SKM-1 treated with dmso at 0.1 percent for 144 hours (cell line): ENCODE data around the gene DDX6.
A peak's percentile ranks its signal among the peaks of the same experiment; 100 is the strongest.
"Not testable (repeated sequence)": the region's sequence is repeated elsewhere in the genome, so short reads cannot be mapped to it uniquely, and the experiment has no call there.

Experiments
- DNase-seq: peaks from one replicate; lab custom pipeline; 2025; ENCODE audit not compliant: unreplicated experiment; lab: John Stamatoyannopoulos, UW

The DDX6 gene

GRCh38 chr11:118791111-118791960 lies at the start of gene DDX6:
DDX6 (minus strand) TSS chr11:118791164; CDS start chr11:118786251, 4,913 bp downstream.
- peak; percentile 82 for DNase-seq

DNA sequence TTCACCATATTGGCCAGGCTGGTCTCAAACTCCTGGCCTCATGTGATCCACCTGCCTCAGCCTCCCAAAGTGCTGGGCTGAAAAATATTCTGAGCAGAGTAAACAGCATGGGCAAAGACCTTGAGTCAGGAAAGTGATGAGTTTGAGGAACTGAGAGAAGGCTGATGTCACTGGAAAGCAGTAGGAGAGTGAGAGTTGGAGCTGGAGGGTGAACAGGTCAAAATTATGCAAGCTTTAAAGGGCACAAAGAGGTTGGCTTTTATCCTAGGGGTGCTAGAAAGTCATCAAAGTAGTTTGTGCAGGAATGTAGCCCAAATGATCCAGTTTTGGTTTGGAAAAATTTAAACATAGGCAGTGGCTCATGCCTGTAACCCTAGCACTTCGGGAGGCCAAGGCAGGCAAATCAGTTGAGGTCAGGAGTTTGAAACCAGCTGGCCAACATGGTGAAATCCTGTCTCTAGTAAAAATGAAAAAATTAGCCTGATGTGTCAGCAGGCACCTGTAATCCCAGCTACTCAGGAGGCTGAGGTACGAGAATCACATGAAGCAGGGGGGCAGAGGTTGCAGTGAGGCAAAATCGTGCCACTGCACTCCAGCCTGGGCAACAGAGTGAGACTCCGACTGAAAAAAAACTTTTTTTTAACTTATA lies 48.1 kb upstream of the DDX6 start:
- peak; percentile 92 for DNase-seq

DNA sequence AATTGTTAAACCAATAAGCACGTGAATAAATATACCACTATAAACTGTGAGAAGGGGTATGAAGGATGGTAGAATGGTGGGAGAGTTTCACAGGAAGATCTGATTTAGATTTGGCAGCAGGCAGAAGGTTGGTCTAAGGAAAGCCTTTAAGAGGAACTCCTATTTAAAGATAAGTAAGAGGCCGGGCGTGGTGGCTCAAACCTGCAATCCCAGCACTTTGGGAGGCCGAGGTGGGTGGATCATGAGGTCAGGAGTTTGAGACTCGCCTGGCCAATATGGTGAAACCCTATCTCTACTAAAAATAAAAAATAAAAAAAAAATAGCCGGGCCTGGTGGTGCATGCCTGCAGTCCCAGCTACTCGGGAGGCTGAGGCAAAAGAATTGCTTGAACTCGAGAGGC lies 46.9 kb upstream of the DDX6 start:
- no peak for DNase-seq

- DNase-seq: peak; percentile 29
These were observed 43.6 kb upstream of the DDX6 start for GRCh38 chr11:118834427-118835028.

DNA sequence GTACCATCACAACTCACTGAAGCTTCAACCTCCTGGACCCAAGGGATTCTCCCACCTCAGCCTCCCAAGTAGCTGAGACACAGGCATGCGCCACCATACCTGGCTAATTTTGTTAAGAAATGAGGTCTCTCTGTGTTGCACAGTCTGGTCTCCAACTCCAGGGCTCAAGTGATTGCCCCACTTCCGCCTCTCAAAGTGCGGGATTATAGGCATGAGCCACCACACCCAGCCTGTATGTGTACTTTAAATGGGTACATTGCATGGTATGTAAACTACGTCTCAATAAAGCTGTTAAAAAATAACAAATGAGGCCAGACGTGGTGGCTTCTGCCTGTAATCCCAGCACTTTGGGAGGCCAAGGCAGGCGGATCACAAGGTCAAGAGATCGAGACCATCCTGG lies 36.2 kb upstream of the DDX6 start:
- DNase-seq: no peak

GRCh38 chr11:118822936-118823510 lies 32.1 kb upstream of the DDX6 start:
- DNase-seq: not testable (repeated sequence)

- no peak for DNase-seq
These were observed 29.7 kb upstream of the DDX6 start for GRCh38 chr11:118820412-118821357.

GRCh38 chr11:118820025-118820379 lies 29.0 kb upstream of the DDX6 start:
- not testable (repeated sequence) for DNase-seq

GRCh38 chr11:118819334-118820024 lies 28.5 kb upstream of the DDX6 start:
- DNase-seq: no peak

GRCh38 chr11:118818130-118818529 lies 27.2 kb upstream of the DDX6 start:
- DNase-seq: no peak

GRCh38 chr11:118813551-118813950 lies 22.6 kb upstream of the DDX6 start:
- no peak for DNase-seq

DNA sequence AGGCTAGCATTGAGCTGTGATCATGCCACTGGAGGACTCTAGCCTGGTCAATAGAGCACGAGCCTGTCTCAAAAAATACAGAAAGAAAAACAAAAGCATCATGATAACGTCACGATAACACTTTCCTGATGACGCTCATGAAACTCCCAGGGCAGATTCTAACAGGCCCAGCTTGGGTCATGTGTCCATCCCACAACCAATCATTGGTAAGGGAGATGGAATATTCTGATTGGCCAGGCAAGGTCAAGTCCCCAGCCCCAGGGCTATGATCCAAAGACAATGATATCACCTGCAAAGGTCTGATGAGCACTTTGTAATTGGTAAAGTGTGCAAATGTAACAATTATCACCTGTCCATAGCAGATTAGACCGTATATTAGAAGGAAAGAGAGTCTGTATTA lies 21.5 kb upstream of the DDX6 start:
- DNase-seq: no peak

DNA sequence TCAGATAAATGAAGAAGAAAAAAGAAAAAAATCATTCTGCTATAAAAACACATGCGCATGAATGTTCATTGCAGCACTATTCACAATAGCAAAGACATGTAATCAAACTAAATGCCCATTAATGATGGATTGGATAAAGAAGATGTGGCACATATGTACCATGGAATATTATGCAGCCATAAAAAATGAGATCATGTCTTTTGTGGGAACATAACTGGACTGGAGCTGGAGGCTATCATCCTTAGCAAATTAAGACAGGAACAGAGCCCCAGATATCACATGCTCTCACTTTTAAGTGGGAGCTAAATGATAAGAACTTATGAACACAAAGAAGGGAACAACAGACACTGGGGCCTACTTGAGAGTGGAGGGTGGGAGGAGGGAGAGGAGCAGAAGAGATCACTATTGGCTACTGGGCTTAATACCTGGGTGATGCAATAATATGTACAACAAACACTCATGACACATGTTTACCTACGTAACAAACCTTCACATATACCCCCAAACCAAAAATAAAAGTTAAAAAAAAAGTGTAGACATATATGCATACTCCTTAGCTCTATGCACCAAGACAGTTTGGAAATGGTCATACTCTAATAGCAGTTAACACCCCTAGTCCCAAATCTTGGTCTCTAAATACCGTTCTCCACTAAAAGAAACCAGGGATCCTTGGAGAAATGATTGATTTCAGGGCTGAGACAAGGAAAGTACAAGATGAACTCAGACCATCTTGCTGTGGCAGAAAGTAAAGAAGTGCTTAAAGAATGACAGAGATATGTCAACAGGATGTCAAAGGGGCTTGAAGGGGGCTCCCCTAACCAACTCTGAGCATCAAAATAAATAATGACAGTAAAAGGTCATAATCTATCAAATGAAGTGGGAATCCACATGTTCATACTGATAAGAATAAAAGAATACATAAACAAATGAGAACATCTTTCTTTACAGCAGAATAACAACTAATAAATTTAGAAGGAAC lies 17.1 kb upstream of the DDX6 start:
- no peak for DNase-seq

GRCh38 chr11:118806400-118806799 lies 15.4 kb upstream of the DDX6 start:
- DNase-seq: no peak

DNA sequence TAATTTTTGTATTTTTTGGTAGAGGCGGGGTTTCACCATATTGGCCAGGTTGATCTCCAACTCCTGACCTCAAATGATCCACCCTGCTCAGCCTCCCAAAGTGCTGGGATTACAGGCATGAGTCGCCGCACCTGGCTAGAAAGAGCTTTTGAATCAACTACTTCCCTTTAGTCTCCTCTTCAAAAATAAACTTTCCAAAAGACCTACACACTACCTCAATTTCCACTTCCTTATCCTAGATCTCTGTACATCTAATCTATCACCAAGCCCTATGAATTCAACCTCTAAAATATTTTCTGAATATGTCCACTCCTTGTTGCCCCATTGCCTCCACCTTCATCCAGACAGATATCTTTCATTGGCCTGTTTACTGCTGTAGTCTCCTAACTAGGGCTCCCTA lies 13.1 kb upstream of the DDX6 start:
- no peak for DNase-seq

DNA sequence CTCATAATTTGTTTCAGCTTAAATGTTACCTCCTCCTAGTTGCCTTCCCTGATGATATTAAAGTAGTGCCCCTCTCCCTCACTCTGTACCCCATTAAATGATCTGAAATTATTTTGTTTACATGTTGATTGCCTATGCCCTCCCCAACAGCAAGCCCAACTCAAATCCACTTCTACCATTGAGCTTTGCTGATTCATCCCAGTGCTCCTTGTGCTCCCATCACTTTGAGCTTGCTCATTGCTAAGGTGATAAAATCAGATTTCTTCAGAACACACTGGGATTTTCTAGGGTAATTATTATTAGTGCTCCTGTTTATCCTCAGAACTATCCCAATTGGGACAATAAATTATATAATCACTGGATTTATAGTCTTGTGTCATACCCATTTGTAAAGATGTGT lies 8.4 kb upstream of the DDX6 start:
- DNase-seq: no peak

DNA sequence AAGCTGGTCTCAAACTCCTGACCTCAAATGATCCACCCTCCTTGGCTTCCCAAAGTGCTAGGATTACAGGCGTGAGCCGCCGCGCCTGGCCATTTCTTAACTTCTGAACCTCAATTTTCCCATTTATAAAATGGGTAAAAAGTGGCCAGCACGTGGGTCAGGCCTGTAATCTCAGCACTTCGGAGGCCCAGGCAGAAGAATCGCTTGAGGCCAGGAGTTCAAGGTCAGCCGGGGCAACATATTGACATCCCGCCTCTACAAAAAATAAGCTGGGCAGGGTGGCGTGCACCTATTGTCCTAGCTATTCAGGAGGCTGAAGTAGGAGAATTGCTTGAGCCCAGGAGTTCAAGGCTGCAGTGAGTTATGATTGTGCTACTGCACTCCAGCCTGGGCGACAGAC lies 6.5 kb upstream of the DDX6 start:
- DNase-seq: no peak

DNA sequence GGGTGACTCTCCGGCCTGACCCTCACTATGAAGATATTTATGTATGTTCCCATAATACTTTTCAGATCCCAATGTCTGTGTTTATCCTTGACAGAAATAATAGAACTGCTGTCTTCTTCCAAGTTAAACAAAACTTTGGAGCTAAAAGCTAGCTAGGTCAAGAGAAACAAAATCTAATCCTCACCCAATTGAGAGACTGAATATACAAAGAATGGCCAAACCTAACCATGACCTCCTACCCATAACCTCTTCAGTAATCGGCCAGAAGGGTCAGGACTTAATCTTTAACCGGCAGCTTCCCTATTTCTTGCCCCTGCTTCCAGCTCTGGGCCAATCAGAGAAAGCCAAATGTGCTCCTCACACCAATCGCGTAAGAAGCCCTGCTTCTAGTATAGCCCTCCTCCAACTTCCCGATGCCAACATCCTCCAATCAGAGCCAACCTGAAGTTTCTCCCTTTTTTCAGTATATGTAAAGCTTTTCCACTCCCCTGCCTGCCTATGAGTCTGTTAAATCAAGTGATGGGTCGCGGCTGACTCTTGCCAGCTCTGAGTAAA lies 1.7 kb upstream of the DDX6 start:
- DNase-seq: peak; percentile 95
